ENCODE measurements around the gene CYP8B1. TPM values are rescaled to one million over a fixed set of nuclear protein-coding genes. Genes with fewer than 3 reads are reported as not detected.

Gene CYP8B1
- total RNA-seq, 1 donor from 2014 or later: not detected

- Mint-ChIP-seq H3K36me3 (ENCODE audit: insufficient read depth) (peaks cover 3% of the 10 kb centered on the region), H3K4me3 (ENCODE audit: low read depth) (no peak overlapping the region), H3K27me3 (no peaks in the 10 kb centered on the region), H3K27ac (no peak overlapping the region), H3K4me1 (ENCODE audit: low read depth) (peaks cover 6% of the 10 kb centered on the region), H3K9me3 (ENCODE audit: low read depth) (peaks cover 27% of the 10 kb centered on the region)
- no peak for TF ChIP-seq CTCF (IDR thresholded peaks at IDR 0.05; ENCODE audit: unreplicated experiment)
- no peak for DNase-seq (ENCODE audit: low spot score, unreplicated experiment)
Measured at GRCh38 chr3:42902257-42902656, 26.6 kb upstream of the CYP8B1 start.

- H3K36me3 Mint-ChIP-seq (ENCODE audit: insufficient read depth): peaks cover 3% of the 10 kb centered on the region
- DNase-seq (ENCODE audit: low spot score, unreplicated experiment): no peak
- H3K27me3 Mint-ChIP-seq: no peaks in the 10 kb centered on the region
- peaks cover 6% of the 10 kb centered on the region for H3K4me1 Mint-ChIP-seq (ENCODE audit: low read depth)
- no peak overlapping the region for H3K27ac Mint-ChIP-seq
- peaks cover 27% of the 10 kb centered on the region for H3K9me3 Mint-ChIP-seq (ENCODE audit: low read depth)
- H3K4me3 Mint-ChIP-seq (ENCODE audit: low read depth): no peak overlapping the region
- no peak for TF ChIP-seq CTCF (IDR thresholded peaks at IDR 0.05; ENCODE audit: unreplicated experiment)
Measured at GRCh38 chr3:42901073-42901415, 25.4 kb upstream of the CYP8B1 start.

- H3K4me3 Mint-ChIP-seq (ENCODE audit: low read depth): no peak overlapping the region
- peaks cover 3% of the 10 kb centered on the region for H3K36me3 Mint-ChIP-seq (ENCODE audit: insufficient read depth)
- no peaks in the 10 kb centered on the region for H3K27me3 Mint-ChIP-seq
- no peak for DNase-seq (ENCODE audit: low spot score, unreplicated experiment)
- peaks cover 24% of the 10 kb centered on the region for H3K9me3 Mint-ChIP-seq (ENCODE audit: low read depth)
- TF ChIP-seq CTCF (IDR thresholded peaks at IDR 0.05; ENCODE audit: unreplicated experiment): no peak
- no peak overlapping the region for H3K27ac Mint-ChIP-seq
- H3K4me1 Mint-ChIP-seq (ENCODE audit: low read depth): peaks cover 7% of the 10 kb centered on the region
Measured at GRCh38 chr3:42900226-42901072, 24.8 kb upstream of the CYP8B1 start.

- DNase-seq (ENCODE audit: low spot score, unreplicated experiment): no peak
- Mint-ChIP-seq H3K27ac (no peak overlapping the region), H3K4me3 (ENCODE audit: low read depth) (no peak overlapping the region), H3K4me1 (ENCODE audit: low read depth) (peaks cover 15% of the 10 kb centered on the region), H3K27me3 (no peaks in the 10 kb centered on the region), H3K9me3 (ENCODE audit: low read depth) (peaks cover 14% of the 10 kb centered on the region), H3K36me3 (ENCODE audit: insufficient read depth) (peaks cover 1% of the 10 kb centered on the region)
- no peak for TF ChIP-seq CTCF (IDR thresholded peaks at IDR 0.05; ENCODE audit: unreplicated experiment)
Measured at GRCh38 chr3:42898896-42899675, 23.4 kb upstream of the CYP8B1 start.

GRCh38 chr3:42895580-42895868, 19.8 kb upstream of the CYP8B1 start:
- no peak for TF ChIP-seq CTCF (IDR thresholded peaks at IDR 0.05; ENCODE audit: unreplicated experiment)
- Mint-ChIP-seq H3K4me1 (ENCODE audit: low read depth) (peaks cover 24% of the 10 kb centered on the region), H3K36me3 (ENCODE audit: insufficient read depth) (peaks cover under 1% of the 10 kb centered on the region), H3K27ac (no peak overlapping the region), H3K27me3 (no peaks in the 10 kb centered on the region), H3K4me3 (ENCODE audit: low read depth) (no peak overlapping the region), H3K9me3 (ENCODE audit: low read depth) (peaks cover 5% of the 10 kb centered on the region)
- no peak for DNase-seq (ENCODE audit: low spot score, unreplicated experiment)

Measured in progenitor cell of endocrine pancreas (in vitro differentiated cells).